ENCODE measurements around the gene FRMD8.

Gene FRMD8

DNA sequence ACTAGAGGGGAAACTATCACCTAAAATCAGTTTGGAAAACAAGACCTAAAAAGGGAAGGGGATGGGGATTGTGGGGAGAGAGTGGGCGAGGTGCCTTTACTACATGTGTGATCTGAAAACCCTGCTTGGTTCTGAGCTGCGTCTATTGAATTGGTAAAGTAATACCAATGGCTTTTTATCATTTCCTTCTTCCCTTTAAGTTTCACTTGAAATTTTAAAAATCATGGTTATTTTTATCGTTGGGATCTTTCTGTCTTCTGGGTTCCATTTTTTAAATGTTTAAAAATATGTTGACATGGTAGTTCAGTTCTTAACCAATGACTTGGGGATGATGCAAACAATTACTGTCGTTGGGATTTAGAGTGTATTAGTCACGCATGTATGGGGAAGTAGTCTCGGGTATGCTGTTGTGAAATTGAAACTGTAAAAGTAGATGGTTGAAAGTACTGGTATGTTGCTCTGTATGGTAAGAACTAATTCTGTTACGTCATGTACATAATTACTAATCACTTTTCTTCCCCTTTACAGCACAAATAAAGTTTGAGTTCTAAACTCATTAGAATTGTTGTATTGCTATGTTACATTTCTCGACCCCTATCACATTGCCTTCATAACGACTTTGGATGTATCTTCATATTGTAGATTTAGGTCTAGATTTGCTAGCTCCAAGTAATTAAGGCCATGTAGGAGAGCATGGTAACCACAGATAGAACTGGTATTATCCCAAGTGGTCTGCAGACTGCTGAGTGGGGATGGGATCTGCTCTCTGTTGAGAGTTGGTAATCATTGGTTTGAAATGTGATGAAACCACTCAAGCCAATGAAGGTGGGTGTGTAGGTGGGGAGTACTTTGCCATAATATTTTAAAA, 39.8 kb downstream of the FRMD8 start:
- DNase-seq, result peak; percentile 77 to 97 (median 96)

DNA sequence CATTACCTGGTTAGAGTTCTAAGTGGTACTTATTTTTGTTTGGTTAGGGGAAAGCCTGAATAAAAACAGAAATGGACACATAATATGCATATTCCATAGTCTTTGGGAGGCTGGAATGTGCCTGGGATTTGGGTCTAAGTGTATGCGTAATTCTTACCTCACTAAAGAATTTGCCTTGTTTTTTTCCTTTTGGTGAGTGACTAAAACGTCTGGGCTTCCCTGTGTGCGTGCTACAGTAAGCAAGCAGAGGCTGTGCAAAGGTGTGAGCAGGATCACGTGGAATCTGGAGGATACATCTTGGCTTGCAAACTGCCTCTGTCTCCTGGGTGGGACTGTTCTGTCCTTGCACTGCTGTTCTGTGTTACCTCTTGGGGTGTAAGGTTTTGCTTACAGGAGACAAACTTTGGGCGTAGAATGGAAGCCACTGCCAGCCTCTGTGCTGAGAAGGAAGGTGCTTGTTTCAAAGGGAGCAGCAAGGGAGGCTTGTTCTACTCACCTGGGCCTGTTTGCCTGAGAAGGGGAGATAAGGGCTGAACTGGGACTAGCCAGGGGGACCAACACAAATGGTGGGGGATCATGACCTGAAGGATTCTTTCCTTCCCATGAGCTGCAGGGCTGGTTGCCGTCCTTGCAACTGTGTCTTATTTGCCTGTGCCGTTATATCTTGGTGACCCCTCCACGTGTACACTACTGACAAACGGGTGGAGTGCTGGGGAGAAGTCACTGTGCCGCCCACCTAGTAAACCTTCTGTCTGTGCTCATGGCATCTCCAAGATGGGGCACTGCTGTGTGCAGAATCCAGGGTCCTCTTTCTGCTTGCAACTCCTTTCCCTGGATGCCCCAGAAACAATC, 40.6 kb downstream of the FRMD8 start:
- peak; percentile 66 to 75 (median 68) for DNase-seq

DNA sequence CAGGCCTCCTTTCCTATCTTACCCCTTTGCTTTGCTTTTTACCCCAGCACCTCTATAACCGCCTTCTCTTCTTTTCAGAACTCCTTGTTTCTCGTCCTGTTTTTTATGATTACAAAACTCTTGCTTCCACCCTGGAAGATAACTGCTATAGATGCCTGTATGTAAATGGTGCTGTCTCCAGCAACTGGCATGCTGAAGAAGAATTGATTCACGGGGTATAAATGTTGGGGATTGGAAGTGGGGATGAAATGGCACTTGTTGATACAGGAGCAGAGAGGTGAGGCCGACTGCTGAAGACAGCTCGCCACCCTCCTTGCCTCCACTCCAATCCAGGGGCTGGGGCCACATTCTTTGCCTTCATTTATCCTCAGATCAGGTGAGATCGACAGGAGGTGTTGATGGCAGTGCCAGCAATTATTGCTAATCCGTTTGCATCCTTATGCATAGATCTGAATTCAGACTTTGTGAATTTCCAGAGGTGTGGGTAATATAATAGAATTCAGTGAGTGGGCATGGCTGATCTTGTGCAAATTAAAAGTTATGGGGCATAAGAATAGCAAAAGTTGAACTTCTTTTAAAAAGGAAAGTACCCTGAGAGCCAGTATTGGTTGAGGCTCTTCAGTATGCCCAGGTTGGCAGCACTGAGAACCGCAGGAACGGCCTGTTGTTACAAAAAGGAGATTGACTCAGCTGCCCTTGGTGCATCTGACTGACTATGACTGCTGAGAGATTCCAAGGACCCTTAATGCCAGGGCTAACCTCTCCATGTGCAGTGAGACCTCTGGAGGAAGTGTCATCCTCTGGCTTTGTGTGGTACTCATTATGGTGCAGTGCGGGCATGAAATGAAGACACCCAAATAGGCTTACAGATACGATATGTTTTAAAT, 41.5 kb downstream of the FRMD8 start:
- peak; percentile 58 to 71 (median 61) for DNase-seq

DNA sequence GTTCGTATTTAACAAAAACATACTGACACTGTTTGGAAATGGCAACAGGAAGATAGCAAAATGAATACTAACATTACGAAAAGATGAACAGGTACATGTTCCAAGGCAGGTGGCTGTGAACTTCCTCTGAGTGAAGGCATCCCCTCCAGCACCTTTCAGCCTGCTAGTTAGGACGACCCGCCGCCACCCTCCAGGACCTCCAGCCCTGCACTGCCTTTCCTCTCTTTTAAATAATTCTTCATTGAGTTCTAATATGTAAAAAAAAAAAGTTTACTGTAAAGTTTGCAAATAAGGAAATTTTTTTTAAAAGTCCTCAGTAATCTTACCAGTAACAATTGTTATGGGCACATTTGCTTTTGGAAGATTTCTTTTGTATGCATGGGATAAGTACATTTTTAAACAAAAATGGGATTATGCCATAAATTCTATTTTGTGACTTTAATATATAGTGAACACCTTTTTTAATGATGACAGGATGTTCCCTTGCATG, 42.2 kb downstream of the FRMD8 start:
- peak in 1 of 3 donors; percentile 57 for DNase-seq

DNA sequence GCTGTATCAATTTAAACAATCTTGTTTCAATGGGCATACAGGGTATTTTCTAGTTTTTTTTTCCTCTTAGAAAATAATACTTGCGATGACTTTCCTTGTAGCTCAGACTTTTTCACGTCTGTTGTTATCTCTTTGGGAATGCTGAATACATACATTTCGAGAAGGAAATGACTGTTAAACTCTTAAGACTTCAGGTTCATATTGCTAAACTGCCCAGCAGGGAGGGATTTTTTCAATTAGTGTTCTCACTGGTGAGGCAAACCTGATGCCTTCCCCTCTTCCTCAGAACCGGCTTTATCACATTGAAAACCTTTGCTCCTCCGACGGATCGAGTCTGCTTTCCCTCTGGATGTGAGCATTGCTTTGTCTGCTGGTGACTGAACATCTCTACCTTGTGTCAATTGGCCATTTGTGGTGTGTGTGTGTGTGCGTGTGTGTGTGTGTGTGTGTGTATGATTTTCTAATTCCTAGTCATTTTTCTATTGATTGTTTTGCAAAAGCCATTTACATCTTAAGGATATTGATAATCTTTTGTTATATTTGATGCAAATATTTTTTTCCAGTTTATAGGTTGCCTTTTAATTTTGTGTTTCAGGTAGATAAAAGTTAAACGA, 42.7 kb downstream of the FRMD8 start:
- DNase-seq, result peak; percentile 62 to 76 (median 63)

DNA sequence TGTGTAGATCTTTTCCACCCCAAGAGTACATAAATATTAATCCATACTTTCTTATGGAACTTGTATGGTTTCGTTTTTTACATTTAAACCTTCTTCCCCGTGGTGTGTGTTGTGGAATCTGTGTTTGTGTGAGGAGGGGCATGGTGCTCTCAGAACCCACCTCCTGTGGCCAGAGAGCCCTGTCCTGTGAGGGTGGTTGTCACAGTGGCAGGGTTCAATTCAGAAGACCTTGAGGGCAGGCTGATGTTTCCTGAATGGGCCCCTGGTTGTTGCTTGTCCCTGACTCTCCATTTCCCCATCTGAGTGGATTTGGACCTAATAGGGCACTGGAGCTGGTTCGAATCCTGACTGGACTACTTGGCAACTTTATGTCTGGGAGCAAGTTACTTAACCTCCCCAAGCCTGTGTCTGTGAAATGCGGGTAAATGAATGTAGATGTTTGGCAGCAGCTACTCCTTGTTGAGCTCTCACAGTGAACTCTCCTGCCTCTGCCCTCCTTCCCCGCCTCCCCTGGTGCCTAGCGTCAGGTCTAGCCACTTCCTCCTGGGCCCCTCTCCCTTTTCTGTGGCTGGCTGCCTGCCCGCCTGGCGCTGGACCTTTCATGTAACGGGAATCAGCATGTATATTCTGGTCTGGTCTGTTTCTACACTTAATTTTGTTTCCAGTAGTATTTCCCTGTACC, 43.4 kb downstream of the FRMD8 start:
- peak; percentile 56 to 63 (median 61) for DNase-seq

DNA sequence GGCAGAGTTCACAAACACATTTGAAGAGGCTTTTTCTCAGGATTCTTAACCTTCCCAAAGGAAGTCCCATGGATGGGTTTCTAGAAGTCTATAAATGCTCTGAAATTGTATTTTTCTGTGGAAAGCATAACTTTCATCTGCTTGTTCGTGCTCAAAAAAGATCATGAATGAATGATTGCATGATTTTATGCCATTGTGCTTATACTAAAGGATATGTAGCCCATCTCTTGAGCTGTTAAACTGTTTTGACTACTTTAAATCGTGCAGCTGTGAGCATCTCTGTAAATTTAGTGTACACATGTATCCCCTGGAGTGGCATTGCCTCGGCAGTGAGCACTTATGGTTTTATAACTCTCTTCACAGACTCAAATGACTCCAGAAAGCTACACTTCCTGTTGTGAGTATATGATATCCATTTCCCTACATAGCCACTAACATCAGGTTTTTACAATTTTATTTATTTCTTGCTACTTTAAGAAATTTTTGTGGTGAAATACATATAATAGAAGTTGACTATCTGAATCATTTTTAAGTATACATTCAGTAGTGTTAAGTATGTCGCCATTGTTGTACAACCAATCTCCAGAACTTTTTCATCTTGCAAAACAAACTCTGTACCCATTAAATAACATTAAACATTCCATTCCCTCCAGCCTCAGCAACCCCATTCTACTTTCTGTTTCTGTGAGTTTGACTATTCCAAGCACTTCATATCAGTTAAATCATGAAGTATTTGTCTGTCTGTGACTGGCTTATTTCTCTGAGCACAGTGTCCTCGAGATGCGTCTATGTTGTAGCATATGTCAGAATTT, 44.2 kb downstream of the FRMD8 start:
- peak; percentile 47 to 67 (median 54) for DNase-seq

DNA sequence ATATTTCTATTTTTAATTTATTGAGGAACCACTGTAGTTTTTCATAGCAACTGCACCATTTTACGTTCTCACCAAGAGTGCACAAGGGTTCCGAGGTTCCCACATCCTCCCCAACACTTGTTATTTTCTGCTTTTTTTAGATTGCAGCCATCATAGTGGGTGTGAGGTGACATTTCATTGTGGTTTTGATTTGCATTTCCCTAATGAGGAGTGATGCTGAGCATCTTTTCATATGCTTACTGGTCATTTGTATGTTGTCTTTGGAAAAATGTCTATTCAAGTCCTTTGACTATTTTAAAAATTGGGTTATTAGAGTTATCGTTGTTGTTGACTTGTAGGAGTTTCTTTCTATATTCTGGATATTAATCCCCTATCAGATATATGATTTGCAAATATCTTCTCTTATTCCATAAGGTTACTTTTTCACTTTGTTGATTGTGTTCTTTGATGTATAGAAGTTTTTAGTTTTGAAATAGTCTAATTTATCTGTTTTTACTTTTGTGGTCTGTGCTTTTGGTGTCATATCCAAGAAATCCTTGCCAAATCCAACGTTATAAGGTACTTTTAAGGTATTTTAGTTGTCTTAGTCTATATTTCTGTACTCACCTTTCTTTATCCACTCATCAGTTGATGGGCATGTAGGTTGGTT, 45.1 kb downstream of the FRMD8 start:
- peak; percentile 38 to 70 (median 42) for DNase-seq

DNA sequence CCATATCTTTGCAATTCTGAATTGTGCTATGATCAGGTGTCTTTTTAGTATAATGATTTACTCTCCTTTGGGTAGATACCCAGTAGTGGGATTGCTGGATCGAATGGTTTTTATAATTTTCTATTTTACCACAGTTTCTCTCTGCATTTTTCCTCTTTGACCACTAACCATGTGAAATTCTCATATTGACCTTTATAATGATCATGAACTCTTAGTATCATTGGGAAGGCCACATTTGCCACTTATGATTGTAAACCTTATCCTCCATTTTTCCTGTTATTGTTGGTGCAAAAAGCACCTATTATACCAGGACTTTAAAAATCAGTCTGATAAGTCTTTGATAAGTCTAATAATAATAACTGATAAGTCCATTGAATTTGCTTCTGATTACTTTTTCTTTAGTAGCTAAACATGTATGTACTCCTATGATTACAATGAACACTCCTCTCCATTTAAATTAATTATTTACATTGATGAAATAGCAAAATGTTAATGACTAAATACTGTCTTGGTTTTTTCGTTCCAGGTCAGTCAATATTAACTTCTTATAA, 45.7 kb downstream of the FRMD8 start:
- peak in 2 of 3 donors; percentile 7 to 23 for DNase-seq

DNA sequence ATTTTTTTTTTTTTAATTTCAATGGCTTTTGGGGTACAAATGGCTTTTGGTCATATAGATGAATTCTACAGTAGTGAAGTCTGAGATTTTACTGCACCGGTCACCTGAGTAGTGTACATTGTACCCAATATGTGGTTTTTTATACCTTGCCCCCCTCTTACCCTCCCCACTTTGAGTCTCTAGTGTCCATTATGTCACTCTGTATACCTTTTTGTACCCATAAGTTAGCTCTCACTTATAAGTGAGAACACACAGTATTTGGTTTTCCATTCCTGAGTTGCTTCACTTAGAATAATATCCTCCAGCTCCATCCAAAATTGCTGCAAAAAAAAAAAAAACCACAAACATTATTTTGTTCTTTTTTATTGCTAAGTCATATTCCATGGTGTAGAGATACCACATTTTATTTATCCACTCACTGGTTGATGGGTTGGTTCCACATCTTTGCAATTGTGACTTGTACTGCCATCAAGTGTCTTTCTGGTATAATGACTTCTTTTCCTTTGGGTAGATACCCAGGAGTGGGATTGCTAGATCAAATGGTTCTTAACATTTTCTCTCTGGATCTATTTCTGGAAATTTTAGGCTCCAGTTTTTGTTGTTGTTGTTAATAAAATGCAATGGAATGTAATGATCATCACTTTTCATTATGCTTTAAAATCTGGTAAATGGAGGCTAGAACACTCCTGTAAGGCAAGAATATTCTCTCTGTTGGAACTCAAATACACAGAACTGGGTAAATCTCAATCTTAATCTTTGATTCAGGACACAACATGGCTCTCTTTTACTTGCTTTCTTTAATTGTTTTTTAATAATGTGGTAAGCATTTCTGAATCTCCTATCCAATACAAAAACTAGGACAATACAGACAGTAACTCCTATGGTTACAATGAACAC, 46.5 kb downstream of the FRMD8 start:
- DNase-seq, result peak; percentile 44 to 67 (median 56)

DNA sequence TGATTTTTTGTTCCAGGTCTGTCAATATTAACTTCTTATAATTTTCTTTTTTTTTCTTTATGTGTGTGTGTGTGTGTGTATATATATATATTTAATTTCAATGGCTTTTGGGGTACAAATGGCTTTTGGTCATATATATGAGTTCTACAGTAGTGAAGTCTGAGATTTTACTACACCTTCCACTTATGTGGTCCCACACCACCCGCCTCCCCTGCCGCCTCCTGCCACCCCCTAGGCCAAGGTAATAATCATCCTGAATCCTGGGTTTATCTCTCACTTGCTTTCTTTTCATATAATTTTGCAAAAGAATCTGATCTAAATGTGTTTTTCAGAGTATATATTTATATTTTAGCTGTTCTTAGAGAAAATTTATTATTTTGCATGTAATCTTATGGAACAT, 47.2 kb downstream of the FRMD8 start:
- no peak for DNase-seq

DNA sequence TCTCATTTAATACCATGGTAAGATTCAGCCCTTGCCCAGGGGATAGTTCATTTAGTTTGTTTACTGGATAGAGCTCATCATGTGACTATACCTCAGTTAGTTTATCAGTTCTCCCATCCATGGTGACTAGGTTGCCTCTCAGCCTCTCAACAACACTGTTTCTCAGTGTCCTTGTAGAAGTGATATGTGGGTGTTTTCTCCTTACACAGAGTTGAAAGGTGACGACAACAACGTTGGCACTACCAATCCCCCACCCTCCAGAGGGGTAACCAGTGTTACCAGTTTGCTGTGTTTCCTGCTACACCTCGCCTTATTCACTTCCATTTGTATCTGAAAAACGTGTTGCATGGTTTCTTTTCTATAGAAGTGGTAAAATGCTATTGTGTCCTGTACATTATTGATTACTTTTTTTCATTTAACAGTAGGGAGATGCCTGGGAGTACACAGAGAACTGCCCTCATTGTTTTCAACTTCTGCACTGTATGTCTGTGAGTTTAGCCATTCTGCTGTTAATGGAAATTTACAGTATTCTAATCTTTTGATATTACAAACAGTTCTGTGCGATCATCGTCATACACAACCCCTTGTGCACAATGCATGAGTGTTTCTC, 47.7 kb downstream of the FRMD8 start:
- DNase-seq, result peak in 2 of 3 donors; percentile 7 to 32

DNA sequence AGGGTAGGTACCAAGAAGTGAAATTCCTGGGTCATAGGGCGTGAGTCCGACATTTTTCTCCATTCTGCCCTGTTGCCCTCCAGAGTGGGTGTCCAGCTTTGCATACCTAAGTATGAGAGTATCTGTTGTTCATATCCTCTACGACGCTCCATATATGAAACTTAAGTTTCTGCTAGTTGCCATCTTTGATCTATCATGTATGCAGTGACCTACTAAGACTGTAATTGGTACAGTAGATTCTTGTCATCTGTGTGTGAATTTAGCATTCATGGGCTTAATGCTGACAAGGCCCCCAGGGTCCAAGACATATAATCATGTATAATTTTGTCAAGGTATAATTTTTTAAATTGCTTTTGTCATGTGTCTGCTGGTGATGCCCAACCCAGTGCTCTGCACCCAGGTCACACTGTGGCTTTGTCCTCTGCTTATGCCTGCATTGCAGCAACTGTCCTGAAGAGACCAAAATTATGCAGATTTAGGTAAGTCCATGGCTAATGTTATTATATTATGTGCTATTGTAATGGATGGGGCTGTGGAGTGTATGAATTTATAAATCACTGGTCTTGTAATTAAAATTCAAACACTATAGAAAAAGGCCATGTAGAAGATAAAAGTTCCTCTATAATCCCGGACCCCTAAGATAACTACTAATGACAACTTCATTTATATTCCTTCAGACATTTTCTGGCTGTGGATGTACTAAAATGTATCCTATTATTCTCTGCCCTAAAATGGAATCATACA, 48.4 kb downstream of the FRMD8 start:
- DNase-seq, result peak in 2 of 3 donors; percentile 5 to 31

DNA sequence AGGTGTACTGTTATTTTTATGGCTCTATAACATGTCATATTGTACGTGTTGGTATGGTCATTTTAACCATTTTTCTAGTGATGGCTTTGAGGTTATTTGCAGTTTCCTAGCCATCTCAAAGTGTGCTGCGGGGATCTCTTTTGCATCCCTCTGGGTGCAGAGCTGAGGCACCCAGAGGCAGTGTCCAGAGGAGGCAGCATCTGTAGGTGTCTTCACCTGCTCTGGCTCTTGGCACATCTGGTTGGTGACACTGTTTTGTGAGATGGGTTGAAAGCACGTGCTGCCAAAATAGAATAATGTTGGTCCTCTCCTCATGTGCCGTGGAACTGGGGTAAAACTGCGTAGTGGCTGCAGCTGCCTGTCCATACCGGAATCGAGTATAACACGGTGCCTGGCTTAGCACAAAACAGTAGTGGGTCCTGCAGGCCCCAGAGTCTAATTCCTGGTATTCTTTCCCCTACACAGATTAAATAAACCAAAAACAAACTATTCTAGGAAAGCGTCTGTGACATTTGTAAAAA, 49.0 kb downstream of the FRMD8 start:
- DNase-seq, result no peak

DNA sequence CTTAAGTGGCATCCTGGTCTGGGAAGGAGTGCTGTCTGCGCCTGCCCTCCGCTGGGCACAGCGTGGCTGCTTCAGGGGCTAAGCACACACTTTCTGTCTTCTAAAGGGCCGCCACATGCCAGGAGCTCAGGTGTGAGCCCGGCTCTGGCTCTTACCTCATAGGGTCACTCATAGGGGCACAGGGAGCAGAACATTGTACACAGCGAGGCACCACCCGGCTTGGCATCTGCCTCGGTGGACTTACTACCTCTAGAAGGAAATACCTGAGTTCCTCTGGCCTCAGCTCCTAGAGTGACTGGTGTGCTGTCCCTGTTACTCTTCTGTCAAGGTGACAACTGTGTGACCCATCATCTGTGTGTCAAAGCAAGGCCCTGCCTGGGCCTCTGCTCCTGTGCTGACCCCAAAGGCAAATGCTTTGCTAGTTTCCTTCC, 49.6 kb downstream of the FRMD8 start:
- peak in 2 of 3 donors; percentile 17 to 34 for DNase-seq

DNA sequence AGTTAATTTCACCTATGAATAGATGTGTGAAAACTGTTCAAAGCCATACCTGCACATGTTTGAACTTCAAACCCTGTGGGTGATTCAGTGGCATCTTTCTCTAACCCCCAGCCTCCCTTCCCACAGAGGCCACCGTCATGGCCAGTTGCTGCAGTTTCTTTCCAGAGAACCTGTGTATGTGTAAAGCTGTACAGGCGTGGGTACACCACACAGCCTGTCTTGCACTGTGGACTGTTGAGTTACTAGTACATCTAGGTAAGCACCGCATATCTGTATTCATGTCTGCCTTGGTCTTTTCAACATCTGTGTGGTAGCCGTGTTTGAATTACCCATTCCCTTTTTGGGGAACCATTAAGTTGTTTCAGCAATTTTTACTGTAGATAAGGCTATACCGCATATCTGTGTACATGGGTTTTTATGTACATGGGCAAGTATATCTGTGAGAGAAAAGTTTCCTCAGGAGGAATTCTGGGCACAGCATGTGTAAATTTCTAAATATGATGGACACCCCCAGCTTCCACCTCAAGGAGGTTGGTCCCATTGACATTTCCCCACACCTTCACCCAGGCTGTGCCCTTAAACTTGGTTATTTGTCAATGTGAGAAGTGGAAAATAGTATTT, 50.1 kb downstream of the FRMD8 start:
- DNase-seq, result peak in 2 of 3 donors; percentile 8 to 24

Data from suppressor macrophage treated with lipopolysaccharide for 1 hour (primary cell).